ES-I3 (cell line): ENCODE results near the gene SNX19.

Source experiments
- H3K36me3 ChIP-seq: 2 replicates; pipeline ENCODE4 v1.6.1; 2013; ENCODE audit warnings: mild to moderate bottlenecking, low read length, control low read depth, moderate library complexity; ENCODE audit not compliant: insufficient read depth
- H3K4me1 ChIP-seq: 2 replicates; pipeline ENCODE4 v1.6.1; 2013; ENCODE audit warnings: mild to moderate bottlenecking, control low read depth, low read length; ENCODE audit not compliant: insufficient read depth
- H3K9ac ChIP-seq: 2 replicates; pipeline ENCODE4 v1.6.1; 2013; ENCODE audit warnings: low read depth, mild to moderate bottlenecking, low read length, moderate library complexity
- H3K9me3 ChIP-seq: 2 replicates; pipeline ENCODE4 v1.6.1; 2013; ENCODE audit warnings: mild to moderate bottlenecking, low read length, moderate library complexity; ENCODE audit not compliant: control insufficient read depth, insufficient read depth

The SNX19 gene

DNA sequence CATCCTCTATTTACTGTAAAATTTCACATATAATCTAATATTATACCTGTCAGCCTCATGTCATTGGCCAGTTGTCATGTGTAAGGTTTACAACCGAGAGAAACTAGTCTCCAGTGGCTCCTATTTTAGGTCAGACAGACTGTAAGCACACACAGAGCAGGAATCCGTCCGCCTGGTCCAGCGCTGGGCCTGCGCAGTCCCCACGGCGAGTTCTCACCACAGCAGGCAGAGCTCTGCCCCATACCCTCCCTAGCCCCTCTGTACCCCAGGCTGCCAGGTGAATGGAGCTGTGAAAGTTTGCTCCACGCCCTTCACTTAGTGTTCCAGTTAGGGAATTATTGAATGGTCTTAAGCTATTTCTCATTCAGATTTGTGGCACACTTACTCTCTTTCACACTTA, 63.7 kb downstream of the SNX19 start:
- Histone ChIP-seq H3K9ac (no peak overlapping the region), H3K4me1 (no peaks in the 10 kb centered on the region), H3K36me3 (no peaks in the 10 kb centered on the region), H3K9me3 (peaks cover 6% of the 10 kb centered on the region; the same call in 1 of the 2 replicates)

DNA sequence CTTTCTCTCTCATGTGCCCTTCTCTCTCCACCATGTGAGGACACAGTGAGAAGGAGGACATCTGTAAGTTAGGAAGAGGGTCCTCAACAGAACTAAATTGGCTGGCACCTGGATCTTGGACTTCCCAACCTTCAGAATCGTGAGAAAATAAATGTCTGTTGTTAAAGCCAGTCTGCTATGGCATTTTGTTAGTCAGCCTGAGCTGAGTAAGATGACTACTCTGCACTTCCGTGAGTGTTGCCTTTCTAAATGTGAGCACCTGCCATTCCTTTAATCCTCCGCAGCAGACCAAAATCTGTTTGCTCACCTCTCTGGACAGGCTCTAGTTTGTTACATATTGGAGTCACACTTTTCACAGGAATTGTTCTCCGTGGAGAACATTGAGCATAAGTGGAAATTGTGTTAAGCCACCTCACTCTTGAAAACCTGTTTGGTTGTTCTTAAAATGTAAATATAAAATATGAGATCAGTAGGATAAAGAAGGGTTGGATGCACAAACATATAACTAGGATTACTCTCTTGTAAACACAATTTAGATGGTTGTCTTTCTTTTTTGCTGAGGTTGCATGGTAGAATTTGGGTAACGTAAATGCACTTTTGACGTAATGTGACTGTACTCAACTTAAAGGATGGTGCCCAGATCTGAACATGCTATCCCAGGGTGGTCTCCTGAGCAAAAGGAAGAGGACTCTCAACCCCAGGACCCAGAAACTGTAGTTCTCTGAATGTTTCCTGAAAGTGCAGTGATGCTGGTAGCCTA, 65.9 kb downstream of the SNX19 start:
- no peaks in the 10 kb centered on the region for H3K36me3 ChIP-seq
- H3K4me1 ChIP-seq, result no peaks in the 10 kb centered on the region
- no peak overlapping the region for H3K9ac ChIP-seq
- peaks cover 6% of the 10 kb centered on the region; the same call in 1 of the 2 replicates for H3K9me3 ChIP-seq

DNA sequence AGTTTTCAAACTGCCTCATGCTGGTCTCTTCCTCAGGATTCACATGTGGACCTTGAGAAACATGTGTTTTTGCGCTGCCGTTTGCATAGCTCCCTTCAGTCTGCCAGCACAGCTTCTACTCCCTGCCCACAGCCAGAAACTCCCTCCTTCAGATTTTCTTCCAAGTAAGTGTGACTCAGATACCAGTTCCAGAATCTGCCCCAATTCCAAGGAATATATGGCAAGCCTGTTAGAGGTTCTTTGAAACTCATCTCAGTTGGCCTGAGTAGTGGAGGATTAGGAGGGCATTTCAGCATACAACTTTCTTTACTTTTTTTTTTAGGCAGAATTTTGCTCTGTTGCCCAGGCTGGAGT, 67.1 kb downstream of the SNX19 start:
- peaks cover 6% of the 10 kb centered on the region; the same call in 1 of the 2 replicates for H3K9me3 ChIP-seq
- no peaks in the 10 kb centered on the region for H3K36me3 ChIP-seq
- H3K4me1 ChIP-seq, result no peaks in the 10 kb centered on the region
- no peak overlapping the region for H3K9ac ChIP-seq

- H3K36me3 ChIP-seq, result no peaks in the 10 kb centered on the region
- H3K9ac ChIP-seq, result no peak overlapping the region
- H3K4me1 ChIP-seq, result no peaks in the 10 kb centered on the region
- peaks cover 6% of the 10 kb centered on the region; the same call in 1 of the 2 replicates for H3K9me3 ChIP-seq
Observed at GRCh38 chr11:130848361-130849214, 67.7 kb downstream of the SNX19 start.

DNA sequence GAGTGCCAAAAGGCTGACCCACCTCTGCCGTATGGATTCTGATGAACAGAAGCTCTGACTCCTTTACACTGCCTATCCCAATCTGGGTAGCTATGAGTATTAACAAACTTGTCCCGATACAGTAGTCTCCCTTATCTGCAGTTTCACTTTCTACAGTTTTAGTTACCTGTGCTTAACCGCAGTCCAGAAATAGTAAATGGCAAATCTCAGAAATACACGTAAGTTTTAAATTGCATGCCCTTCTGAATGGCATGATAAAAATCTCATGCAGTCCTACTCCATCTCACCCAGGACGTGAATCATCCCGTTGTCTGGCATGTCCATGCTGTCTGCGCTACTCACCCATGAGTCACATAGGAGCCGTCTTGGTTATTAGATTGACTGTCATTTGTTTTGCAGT, 68.8 kb downstream of the SNX19 start:
- Histone ChIP-seq H3K36me3 (no peaks in the 10 kb centered on the region), H3K9me3 (peaks cover 6% of the 10 kb centered on the region; the same call in 1 of the 2 replicates), H3K9ac (no peak overlapping the region), H3K4me1 (no peaks in the 10 kb centered on the region)

GRCh38 chr11:130846606-130847005, 69.7 kb downstream of the SNX19 start:
- Histone ChIP-seq H3K36me3 (no peaks in the 10 kb centered on the region), H3K9ac (no peak overlapping the region), H3K9me3 (peaks cover 6% of the 10 kb centered on the region; the same call in 1 of the 2 replicates), H3K4me1 (no peaks in the 10 kb centered on the region)

DNA sequence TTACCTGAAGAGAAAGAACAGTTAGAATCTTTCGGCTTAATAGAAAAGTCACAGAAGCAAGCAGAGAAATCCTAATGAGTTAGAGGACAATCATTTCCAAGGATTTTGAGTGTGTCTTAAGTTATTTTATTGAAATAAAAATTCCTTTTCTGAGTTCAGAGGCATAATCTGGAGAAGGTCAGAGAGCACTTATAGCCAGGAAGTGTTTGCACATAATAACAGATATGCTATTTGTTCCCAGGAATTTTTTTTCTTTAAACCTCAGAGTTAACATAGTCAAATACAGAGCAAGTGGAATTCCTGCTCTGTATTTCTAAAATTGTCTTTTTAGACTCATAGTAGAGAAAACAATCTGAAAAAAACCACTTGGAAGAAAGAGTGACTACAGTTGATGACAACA, 74.3 kb downstream of the SNX19 start:
- Histone ChIP-seq H3K9me3 (no peaks in the 10 kb centered on the region), H3K9ac (no peak overlapping the region), H3K4me1 (no peaks in the 10 kb centered on the region), H3K36me3 (no peaks in the 10 kb centered on the region)

DNA sequence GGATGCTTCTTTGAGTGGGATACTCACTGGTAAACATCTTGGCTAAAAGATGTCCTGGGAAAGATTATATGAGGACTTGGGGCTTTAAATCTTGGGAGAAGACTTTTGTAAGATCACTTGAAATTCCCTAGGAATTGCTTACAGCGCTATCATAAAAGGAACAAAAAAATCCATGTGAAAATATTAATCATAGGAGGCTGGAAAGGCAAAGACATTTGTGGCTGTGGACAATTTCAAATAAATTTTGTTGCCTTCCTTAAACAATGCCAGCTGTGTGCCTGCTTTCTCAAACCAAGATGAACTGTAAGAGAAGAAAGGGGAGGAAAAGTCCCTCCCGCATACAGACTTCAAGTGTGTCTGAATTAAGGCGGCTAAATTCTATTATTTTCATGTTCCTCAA, 75.6 kb downstream of the SNX19 start:
- Histone ChIP-seq H3K4me1 (no peaks in the 10 kb centered on the region), H3K9me3 (no peaks in the 10 kb centered on the region), H3K36me3 (no peaks in the 10 kb centered on the region), H3K9ac (no peak overlapping the region)

- no peaks in the 10 kb centered on the region for H3K36me3 ChIP-seq
- no peaks in the 10 kb centered on the region for H3K4me1 ChIP-seq
- no peak overlapping the region for H3K9ac ChIP-seq
- no peaks in the 10 kb centered on the region for H3K9me3 ChIP-seq
Observed at GRCh38 chr11:130839981-130840666, 76.2 kb downstream of the SNX19 start.

DNA sequence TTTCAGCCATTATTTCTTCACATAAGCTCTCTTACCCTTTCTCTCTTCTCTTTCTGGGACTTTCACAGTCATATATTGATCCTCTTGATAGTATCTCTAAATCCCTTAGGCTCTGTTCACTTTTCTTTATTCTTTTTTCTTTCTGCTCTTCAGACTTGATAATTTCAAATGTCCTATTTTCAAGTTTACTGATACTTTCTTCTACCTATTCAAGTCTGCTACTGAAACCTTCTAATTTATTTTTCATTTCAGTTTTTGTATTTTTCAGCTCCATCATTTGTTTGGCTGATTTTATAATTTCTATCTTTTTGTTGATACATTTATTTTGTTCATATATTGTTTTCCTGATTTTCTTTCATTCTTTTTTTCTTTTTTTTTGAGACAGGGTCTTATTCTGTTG, 79.1 kb downstream of the SNX19 start:
- no peak overlapping the region for H3K9ac ChIP-seq
- H3K9me3 ChIP-seq, result no peaks in the 10 kb centered on the region
- H3K36me3 ChIP-seq, result no peaks in the 10 kb centered on the region
- no peaks in the 10 kb centered on the region for H3K4me1 ChIP-seq

DNA sequence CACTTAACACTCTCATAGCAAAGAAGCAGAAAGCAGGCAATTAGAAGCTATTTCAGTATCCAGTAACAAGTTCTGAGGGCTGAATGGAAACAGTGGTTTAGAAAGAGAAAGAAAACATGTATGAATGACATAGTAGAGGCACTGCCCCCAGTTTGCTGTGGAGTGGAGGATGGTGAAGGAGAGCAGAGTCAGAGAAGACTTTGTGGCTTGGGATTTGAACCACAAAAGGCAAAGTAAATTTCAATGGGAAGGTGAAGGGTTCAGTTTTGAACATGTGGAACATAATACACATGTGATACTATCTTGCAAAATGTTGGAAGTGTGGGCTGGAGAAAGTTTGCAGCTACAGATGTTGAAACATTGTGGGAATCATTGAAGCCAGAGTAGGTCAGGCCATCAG, 81.4 kb downstream of the SNX19 start:
- H3K9ac ChIP-seq, result no peak overlapping the region
- H3K36me3 ChIP-seq, result no peaks in the 10 kb centered on the region
- H3K4me1 ChIP-seq, result no peaks in the 10 kb centered on the region
- H3K9me3 ChIP-seq, result no peaks in the 10 kb centered on the region

GRCh38 chr11:130832566-130833425, 83.5 kb downstream of the SNX19 start:
- H3K9me3 ChIP-seq, result no peaks in the 10 kb centered on the region
- H3K36me3 ChIP-seq, result no peaks in the 10 kb centered on the region
- no peaks in the 10 kb centered on the region for H3K4me1 ChIP-seq
- H3K9ac ChIP-seq, result no peak overlapping the region

DNA sequence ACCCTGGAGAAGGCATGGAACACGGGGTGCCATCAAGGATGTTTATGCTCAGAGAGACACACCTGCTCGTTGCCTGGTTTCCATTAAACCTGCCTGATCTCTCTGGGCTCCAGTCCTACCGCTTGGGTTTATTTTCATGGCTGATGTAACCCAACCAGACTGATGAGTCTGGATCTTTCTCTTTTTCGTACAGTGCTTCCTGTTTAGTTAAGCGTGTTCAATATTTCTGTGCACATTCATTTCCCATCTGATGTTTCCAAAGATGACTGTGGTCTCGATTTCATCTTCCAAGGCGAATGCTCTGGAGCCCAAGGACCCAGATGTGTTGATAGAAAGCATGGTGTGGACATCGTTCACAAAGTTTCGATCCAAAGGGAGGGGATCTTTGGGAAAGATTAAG, 84.3 kb downstream of the SNX19 start:
- Histone ChIP-seq H3K9ac (no peak overlapping the region), H3K36me3 (no peaks in the 10 kb centered on the region), H3K4me1 (peaks cover 6% of the 10 kb centered on the region; the same call in 1 of the 2 replicates), H3K9me3 (no peaks in the 10 kb centered on the region)

DNA sequence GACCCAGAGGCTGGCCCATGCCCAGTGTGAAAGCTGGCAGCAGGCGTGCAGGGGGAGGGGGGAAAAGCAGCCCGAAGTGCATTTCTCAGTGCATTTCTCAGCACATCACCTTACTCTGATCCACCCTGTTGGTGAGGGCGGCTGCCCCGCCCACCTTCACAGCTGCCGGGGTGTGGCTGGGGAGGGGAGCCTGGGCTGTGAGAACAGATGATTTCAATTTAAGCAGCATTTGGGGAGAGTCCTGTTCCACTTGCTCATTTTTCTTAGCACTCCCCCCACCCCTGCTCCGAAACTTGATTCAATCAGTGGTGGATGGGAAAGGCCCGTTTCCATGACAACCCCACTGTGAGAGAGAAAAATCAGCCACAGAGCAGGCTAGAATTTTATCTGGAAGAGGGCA, 84.8 kb downstream of the SNX19 start:
- H3K9ac ChIP-seq, result no peak overlapping the region
- H3K9me3 ChIP-seq, result no peaks in the 10 kb centered on the region
- no peaks in the 10 kb centered on the region for H3K36me3 ChIP-seq
- H3K4me1 ChIP-seq, result peaks cover 6% of the 10 kb centered on the region; the same call in 1 of the 2 replicates
